ENCODE measurements around the gene CPTP. TPM values are rescaled to one million over a fixed set of nuclear protein-coding genes. Genes with fewer than 3 reads are reported as not detected.
A peak's percentile ranks its signal among the peaks of the same experiment; 100 is the strongest.

CPTP gene
- total and polyA plus RNA-seq, 11 donors, result 50.7 to 226 (median 72.4) TPM

DNA sequence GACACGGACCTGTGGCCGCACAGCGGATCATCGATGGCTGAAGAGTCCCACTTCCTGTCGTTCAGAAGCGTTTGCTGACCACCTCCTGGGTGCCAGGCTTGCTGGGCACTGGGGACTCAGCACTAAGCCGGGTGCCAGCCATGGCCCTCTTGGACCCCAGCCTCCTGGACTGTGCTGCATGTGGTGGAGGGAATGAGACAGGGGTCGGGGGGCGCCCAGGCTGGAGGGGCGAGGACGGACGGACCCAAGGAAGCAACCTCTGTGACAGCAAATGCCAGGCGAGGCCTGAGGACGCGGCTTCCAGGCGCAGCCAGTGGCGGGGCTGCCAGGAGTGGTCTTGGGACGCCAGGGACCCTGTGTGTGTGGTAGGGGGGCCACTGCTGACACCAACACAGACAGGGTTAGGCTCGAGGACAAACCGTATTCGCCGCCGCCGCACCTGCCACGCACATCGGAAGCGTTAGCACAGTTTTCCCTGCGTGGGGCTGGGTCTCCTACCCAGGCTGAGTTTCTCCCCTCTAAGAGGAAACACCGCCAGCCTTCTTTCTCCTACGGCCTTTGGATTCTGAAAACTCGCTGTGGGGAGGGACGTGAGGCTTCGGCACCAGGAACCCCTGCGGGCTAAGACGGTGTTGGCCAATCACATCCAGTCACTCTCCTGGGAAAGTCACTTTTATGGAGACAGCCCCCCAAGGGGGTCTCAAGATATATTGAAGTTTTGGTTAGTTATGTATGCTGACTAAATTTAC lies 36.8 kb downstream of the CPTP start:
- H3K9me3 ChIP-seq, result no peaks in the 10 kb centered on the region
- ATAC-seq (no peak), DNase-seq (peak in 2 of 5 donors; percentile 30 to 56)
- intact Hi-C loops (cut with DNase I), result loop anchor here in 1 of 10 donors (10.0 kb wide), 1 partner anchor 327 kb away; no protein-coding TSS in a partner anchor
- H3K27ac ChIP-seq, result peak overlapping the region in 9 of 12 donors; percentile 28 to 91 (median 78)
- WGBS, 4 donors, result 75 to 80% (median 77%) methylated on average over 28 to 35 of the region's 35 CpGs
- H3K27me3 ChIP-seq, result peaks cover 0 to 26% (median 4%) of the 10 kb centered on the region in 9 donors
- peak overlapping the region in 3 of 12 donors; percentile 3 to 19 (median 10) for H3K4me3 ChIP-seq
- no peak for TF ChIP-seq POLR2A (IDR thresholded peaks at IDR 0.05)
- TF ChIP-seq, protein P1, sequence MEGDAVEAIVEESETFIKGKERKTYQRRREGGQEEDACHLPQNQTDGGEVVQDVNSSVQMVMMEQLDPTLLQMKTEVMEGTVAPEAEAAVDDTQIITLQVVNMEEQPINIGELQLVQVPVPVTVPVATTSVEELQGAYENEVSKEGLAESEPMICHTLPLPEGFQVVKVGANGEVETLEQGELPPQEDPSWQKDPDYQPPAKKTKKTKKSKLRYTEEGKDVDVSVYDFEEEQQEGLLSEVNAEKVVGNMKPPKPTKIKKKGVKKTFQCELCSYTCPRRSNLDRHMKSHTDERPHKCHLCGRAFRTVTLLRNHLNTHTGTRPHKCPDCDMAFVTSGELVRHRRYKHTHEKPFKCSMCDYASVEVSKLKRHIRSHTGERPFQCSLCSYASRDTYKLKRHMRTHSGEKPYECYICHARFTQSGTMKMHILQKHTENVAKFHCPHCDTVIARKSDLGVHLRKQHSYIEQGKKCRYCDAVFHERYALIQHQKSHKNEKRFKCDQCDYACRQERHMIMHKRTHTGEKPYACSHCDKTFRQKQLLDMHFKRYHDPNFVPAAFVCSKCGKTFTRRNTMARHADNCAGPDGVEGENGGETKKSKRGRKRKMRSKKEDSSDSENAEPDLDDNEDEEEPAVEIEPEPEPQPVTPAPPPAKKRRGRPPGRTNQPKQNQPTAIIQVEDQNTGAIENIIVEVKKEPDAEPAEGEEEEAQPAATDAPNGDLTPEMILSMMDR (IDR thresholded peaks at IDR 0.05), result no peak
- H3K4me1 ChIP-seq, result peaks cover 0 to 33% (median 7%) of the 10 kb centered on the region in 12 donors
- H3K36me3 ChIP-seq, result no peaks in the 10 kb centered on the region

DNA sequence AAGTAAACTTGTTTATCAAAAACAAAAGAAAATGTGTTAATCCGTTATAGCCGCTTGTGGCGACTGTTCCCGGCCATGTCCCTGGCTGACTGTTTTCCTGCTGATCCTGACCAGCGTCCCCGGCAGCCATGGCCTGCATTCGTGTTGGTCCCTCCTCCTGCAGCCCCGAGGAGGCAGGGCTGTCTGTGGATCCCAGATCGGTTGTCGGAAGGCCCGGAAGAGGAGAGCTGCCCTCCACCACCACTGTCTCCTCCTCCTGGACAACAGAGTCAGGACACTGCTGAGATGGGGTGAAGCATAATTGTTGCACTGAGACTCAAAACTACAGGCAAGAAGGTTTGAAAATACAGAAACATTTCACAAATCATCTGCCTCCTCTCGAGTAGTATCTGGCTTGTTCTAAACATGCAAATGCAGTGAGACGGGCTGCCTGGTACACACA lies 37.4 kb downstream of the CPTP start:
- intact Hi-C loops (cut with DNase I), result loop anchor here in 1 of 10 donors (10.0 kb wide), 1 partner anchor 327 kb away; no protein-coding TSS in a partner anchor
- WGBS, 4 donors, result 23 to 31% (median 27%) methylated on average over 13 of the region's 13 CpGs
- Histone ChIP-seq H3K27me3 (peaks cover 0 to 20% (median under 1%) of the 10 kb centered on the region in 9 donors), H3K4me1 (peaks cover 0 to 33% (median 7%) of the 10 kb centered on the region in 12 donors), H3K4me3 (peak overlapping the region in 3 of 12 donors; percentile 3 to 19 (median 10)), H3K36me3 (no peaks in the 10 kb centered on the region), H3K9me3 (no peaks in the 10 kb centered on the region), H3K27ac (peak overlapping the region in 9 of 12 donors; percentile 28 to 91 (median 78))
- TF ChIP-seq, protein P1 (IDR thresholded peaks at IDR 0.05), result peak in 2 of 12 donors; percentile 13 to 26
- TF ChIP-seq POLR2A (IDR thresholded peaks at IDR 0.05), result no peak
- peak in 2 of 4 donors; percentile 26 for ATAC-seq
- peak in 4 of 5 donors; percentile 52 to 68 (median 66) for DNase-seq

DNA sequence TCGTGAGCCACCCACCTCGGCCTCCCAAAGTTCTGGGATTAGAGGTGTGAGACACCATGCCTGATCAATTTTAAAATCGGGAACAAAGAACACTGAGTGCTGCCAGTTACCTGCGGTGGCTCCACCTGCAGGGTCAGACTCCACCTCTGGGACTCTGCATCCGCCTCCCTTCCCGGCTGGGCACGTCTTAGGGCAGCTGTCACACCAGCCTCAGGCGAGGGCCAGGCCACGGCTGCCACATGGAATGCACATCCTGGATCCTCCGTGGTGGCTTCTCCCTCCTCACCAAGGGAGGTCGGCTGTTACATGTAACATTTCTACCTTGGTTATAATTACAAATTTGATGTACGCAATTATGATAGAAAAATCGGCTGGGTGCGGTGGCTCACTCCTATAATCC lies 39.7 kb downstream of the CPTP start:
- ATAC-seq (no peak), DNase-seq (no peak)
- no peak for TF ChIP-seq POLR2A (IDR thresholded peaks at IDR 0.05)
- intact Hi-C loops (cut with DNase I), result loop anchor here in 1 of 10 donors (10.0 kb wide), 1 partner anchor 329 kb away; no protein-coding TSS in a partner anchor
- Histone ChIP-seq H3K4me1 (peaks cover 0 to 24% (median 2%) of the 10 kb centered on the region in 12 donors), H3K36me3 (no peaks in the 10 kb centered on the region), H3K27me3 (peaks cover 0 to 3% (median 0%) of the 10 kb centered on the region in 9 donors), H3K9me3 (no peaks in the 10 kb centered on the region), H3K4me3 (no peak overlapping the region), H3K27ac (no peak overlapping the region)
- 77 to 87% (median 82%) methylated on average over 14 of the region's 14 CpGs for WGBS, 4 donors

DNA sequence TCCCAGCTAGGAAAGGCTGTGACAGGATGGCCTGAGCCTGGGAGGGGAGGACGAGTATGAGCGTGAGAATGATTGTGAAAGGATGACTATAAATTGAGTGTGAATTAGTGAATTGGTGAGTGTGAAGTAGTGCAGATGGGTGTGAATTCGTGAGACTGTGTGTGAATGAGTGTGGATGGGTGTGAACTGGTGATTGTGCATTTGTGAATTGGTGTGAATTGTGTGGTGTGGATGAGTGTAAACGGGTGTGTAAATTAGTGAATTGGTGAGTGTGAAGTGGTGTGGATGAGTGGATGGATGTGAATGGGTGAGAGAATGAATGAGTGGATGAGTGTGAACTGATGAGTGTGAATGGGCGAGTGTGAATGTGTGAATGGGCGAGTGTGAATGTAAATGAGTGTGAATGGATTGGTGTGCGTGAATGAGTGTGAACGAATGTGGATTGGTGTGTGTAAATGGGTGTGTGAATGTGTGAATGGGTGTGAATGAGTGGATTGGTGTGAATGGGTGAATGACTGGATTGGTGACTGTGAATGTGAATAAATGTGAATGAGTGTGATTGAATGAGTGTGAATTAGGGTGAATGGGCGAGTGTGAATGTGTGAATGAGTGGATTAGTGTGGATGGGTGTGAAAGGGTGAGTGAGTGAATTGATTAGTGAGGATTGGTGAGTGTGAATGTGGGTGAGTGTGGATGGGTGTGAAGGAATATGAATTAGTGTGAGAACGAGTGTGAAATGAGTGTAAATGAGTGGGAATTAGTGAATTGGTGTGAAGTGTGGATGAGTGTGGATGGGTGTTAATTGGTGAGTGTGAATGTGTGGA lies 41.5 kb downstream of the CPTP start:
- H3K4me3 ChIP-seq, result no peak overlapping the region
- TF ChIP-seq, protein P1 (IDR thresholded peaks at IDR 0.05), result no peak
- no peak for TF ChIP-seq POLR2A (IDR thresholded peaks at IDR 0.05)
- DNase-seq (no peak), ATAC-seq (no peak)
- no peaks in the 10 kb centered on the region for H3K36me3 ChIP-seq
- no peaks in the 10 kb centered on the region for H3K9me3 ChIP-seq
- peaks cover 0 to under 1% (median 0%) of the 10 kb centered on the region in 9 donors for H3K27me3 ChIP-seq
- 72 to 84% (median 82%) methylated on average over 10 of the region's 10 CpGs for WGBS, 4 donors
- no peak overlapping the region for H3K27ac ChIP-seq
- peaks cover 0 to 9% (median 3%) of the 10 kb centered on the region in 12 donors for H3K4me1 ChIP-seq
- intact Hi-C loops (cut with DNase I), result loop anchor here in 1 of 10 donors (10.0 kb wide), 1 partner anchor 331 kb away; no protein-coding TSS in a partner anchor

All from heart left ventricle (tissue), 16 donors.